ENCODE measurements around the gene PIGV.

- TF ChIP-seq FOXM1 (IDR thresholded peaks at IDR 0.05; ENCODE audit: borderline replicate concordance) (no peak), ELF4 (IDR thresholded peaks at IDR 0.05) (no peak), TARDBP (IDR thresholded peaks at IDR 0.05) (no peak), SUZ12 (IDR thresholded peaks at IDR 0.05) (no peak), LEF1 (IDR thresholded peaks at IDR 0.05; ENCODE audit: borderline replicate concordance) (no peak), BHLHE40 (IDR thresholded peaks at IDR 0.05; ENCODE audit: borderline replicate concordance) (no peak), SP1 (IDR thresholded peaks at IDR 0.05) (no peak), ZNF384 (IDR thresholded peaks at IDR 0.05) (no peak), PKNOX1 (IDR thresholded peaks at IDR 0.05) (no peak), CTBP1 (IDR thresholded peaks at IDR 0.05; ENCODE audit: borderline replicate concordance) (no peak), L3MBTL2 (conservative IDR thresholded peaks at IDR 0.05) (no peak), NFRKB (IDR thresholded peaks at IDR 0.05) (no peak), ARNT (IDR thresholded peaks at IDR 0.05) (no peak), FOXA1 (IDR thresholded peaks at IDR 0.05) (no peak)
Measured at GRCh38 chr1:26772687-26773086, 15.1 kb upstream of the PIGV start.
